SW480 (cell line): ENCODE data around the gene CBFA2T3.

ENCODE experiments used
- DNase-seq: peaks from one replicate; pipeline ENCODE4 v3.0.0-alpha.2; 2016; ENCODE audit warnings: low spot score

CBFA2T3 gene

DNA sequence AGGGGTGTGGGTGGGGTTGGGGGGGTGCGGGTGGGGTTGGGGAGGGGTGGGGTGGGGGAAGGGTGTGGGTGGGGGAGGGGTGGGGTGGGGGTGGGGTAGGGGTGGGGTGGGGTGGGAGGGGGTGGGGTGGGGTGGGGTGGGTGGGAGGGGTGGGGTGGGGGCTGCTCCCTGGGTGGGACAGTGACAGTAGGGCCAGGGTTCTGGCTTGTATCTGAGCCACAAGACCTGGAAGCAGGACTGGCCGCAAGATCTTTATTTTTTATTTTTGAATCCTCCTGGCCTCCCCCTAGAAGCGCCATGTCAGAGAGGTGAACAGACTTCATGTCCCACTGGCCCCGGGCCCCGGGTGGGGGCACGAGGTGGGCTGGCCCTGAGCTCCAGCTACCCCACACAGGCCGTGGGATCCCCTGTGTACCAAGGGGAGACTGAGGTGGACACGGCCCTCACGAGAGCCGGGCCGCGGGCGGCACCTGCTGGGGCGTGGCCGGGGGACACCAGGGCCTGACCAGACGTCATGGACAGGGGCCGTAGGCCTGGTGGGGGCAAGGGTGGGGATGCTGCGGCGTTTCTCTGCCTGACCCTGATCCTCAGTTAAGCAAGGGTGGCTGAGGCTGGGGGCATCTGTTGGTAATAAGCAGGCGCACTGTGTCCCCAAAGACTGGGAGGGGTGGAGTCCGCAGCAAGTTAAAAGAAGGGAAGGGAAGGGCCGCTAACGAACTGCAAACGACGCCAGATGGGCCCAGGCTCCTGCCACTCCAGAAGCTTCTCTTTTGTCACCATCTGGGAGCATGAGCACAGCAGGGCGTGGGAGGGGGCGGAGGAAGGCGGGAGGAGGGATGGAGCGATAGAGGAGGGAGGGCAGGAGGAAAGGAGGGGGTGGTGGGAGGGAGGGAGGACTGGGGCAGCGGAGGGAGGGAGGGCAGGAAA lies 88.3 kb downstream of the CBFA2T3 start:
- DNase-seq = no peak

DNA sequence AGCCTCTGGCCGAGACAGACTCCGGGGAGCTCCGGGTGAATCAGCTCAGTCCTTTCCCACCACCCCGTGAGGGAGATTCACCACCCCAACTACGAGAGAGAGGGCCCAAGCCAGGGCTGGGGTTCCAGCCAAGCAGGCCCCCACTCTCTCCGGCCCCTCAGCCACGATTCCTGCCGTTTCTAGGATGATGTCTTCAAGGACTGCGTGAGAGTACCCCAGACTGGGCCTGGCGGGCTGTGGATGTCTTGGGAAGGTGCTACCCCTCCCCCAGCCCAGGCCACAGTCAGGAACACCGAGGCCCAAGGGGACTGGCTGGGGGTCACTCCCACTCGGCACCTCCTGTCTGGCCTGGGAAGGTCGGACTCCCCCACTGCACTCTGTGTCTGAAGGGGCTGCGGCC lies 89.0 kb downstream of the CBFA2T3 start:
- DNase-seq = no peak

DNA sequence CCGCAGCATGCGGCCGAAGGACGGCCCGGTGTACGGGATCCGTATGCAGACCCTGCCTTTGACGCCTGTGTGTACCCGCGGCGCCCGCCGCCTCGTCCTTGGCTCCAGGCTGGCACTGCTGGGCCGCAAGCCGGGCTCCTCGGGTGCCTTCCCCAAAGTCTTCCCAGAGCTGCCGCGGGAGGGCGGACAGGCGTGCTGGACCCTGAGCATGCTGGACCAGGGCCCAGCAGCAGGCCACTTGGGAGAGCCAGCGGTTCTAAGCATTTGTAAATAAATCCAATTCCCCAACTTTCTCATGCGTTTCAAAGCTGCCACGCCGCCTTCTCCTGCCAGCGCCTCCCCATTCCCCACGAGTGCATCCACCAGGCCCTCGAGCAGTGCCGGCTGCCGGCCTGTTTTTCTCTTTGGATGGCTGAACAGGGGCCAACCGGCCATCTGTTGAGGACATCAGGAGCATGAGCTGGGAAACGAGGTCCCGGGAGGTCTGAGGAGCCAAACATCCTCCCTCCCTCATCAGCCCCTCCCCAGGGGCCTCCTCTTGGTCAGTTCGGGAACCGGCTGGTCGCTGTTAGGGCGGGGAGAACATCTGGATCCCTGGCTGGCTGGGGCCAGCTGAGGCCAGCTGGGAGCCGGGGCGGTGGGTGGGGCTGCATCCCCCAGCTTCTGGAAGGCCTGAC lies 90.0 kb downstream of the CBFA2T3 start:
- DNase-seq = no peak

DNA sequence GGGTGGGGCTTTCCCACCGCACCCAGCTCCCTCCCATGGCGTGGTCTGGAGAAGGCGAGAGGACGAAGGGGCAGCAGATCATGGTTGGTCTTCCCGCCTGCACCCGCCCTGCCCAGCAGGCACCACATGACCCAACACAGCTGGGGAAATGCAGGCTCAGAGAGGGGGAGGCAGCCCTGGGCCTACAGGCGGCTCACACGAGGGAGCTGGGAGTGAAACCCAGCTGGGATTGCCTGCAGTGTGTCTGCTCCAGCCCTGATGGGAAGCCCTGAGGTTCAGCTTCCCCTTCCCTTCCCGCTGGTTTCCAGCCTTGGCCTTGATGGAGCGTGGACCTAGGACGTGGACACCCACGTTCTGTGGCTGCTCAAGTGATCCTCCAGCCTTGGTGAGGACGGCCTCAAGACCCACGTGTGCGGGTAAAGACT lies 90.6 kb downstream of the CBFA2T3 start:
- DNase-seq = no peak

DNA sequence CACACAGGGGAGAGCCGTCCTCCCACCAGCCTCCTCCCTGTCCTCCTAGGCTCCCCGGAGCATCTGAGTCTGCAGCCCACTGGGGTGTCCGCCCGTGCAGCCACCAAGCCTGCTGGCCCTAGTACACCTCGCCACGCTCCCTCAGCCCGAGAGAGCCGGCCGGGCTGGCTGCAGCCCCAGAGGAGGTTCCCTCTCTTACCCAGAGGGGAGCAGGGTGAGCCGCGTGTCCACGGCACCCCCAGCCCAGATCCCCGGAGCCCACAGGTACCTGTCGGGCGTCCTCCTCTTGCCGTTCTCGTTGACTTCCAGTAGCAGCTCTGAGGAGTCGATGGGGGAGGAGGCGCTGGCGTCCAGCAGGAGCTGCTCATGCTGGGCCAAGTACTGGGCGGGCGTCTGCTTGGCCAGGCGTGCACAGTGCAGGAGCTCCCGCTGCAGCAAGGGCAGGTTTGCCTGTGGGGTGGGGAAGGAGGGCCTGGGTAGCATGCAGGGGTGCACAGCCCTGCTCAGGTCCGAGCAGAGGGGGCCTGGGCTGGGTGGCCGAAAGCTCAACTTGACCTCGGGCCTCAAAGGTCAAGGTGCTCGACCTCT lies 91.2 kb downstream of the CBFA2T3 start:
- no peak for DNase-seq

DNA sequence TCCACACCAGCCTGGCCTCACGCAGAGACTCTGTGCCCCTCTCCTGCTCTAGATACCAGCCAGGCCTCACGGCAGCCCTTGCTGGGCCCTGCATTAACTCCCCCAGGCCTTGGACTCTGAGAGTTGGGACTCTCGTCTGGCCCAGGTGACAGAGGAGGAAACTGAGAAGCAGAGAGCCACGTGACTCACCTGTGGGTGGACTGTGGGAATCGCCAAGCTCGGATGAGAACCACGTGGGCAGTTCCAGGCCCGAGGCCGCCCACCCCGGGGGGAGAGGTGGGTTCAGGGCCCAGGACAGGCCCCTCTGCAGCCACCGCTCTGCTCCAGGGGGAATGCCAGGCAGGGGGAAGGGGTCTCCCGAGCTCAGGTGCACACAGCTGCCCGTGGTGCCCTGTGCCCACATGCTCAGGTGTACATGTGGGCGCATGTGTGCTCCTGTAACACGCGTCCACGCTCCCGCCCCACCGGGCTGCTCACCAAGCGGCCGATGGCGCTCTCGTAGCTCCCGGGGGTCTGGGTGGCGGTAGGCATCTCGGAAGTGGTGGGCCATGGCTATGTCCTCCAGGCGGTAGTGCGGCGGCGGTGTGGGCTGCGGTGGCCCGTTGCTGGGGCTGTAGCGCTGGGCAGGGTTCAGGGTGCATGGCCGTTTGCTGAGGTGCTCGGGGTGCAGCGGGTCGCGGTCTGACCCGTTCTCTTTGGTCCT lies 92.3 kb downstream of the CBFA2T3 start:
- DNase-seq = no peak

DNA sequence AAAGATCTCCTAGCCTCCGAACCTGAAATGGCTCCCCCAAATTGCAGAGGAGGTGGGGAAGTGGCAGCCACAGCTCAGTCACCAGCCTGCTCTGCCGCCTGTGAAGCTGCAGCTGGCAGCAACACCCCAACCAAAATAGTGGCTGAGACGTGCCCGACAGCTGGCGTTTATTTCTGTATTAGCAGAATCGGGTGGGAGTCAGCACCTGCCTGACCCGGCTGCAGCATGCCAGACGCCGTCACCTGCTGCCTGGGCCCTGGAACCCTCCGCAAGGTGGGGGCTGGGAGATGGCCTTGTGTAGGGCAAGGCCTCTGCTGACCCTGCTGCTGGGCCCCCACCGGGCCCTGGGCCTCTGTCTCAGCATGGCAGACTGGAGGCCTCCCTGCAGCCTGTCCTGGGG lies 93.1 kb downstream of the CBFA2T3 start:
- DNase-seq = no peak

DNA sequence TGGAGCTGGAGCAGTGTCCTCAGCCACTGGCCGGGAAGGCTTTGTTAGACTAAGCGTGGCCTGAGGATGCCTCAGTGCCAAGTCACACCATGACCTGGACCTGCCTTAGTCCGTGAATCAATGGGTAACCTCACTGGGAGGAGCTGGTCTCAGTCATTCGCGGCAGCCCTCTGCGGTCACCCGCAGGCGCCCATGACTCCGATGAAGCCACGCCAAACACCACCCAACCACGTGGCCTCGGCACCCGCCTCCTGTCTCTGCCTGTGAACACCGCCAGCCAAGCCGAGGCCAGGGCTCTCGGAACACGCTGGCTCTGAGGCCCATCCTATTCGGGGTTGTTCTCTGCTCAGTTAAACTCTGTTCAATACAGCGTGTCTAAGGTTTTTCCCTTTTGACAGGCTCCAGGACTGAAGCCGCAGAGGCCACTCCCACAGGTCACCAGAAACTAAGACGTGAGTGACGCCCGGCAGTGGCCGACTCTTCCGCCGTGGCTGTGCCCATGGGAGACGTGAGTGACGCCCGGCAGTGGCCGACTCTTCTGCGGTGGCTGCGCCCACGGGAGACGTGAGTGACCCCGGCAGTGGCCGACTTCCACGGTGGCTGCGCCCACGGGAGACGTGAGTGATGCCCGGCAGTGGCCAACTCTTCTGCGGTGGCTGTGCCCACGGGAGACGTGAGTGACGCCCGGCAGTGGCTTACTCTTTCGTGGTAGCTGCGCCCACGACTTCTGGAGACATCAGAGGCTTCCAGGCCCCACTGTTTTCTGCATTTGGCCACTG lies 93.7 kb downstream of the CBFA2T3 start:
- peak; percentile 75 for DNase-seq

DNA sequence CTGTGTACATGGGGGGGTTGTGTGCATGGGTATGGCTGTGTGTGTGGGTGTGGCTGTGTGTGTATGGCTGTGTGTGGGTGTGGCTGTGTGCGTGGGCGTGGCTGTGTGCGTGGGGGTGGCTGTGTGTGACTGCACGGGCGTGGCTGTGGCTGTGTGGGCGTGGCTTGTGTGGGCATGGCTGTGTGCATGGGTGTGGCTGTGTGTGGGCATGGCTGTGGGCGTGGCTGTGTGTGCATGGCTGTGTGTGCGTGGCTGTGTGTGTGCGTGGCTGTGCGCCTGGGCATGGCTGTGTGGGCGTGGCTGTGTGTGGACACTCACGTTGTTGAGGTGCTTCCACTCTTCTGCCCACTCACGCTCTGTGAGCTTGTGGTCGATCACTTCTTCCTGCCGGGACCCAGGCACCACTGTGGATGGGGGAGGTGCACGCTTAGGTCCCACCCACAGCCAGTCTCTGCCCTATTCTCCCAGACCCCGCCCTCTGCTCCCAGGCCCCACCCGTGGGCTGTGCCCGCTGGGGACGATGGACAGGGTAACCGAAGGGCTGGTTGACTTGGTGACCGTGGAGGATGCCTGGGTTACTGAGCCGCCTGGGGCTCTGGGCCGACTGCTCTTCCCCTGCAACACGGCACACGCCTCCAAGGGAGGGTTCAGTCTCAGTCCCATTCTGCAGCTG lies 94.5 kb downstream of the CBFA2T3 start:
- DNase-seq = peak; percentile 65

DNA sequence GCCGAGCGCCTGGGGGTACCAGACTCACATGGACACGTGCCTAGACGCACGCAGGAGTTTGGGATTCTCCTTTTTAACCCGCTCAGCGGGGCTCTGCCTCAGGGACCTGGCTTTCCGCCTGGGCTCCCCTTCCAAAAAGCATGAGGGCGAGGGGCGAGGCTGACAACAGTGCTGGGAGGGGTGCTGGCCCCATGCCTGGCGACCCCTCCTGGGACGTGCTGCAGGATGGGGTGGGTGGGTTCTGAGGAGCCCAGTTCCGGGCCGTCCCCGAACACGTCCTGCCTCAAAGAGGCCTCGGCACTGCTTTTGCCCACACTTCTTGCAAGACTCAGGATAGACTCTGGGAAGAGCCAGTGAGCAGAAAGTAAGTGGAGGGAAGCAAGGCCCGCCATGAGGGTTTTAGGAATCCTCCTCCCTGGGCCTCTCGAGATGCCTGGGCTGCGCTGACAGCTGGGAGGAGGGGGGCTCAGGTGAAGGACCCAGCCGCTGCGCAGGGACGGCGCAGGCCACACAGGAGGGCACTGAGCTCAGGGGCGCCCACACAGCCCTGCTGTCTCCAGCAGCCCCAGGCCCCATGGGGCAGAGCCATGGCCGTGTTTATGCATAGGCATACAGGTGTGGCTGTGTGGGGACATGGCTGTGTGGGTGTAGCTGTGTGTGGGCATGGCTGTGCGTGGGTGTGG lies 95.2 kb downstream of the CBFA2T3 start:
- no peak for DNase-seq

DNA sequence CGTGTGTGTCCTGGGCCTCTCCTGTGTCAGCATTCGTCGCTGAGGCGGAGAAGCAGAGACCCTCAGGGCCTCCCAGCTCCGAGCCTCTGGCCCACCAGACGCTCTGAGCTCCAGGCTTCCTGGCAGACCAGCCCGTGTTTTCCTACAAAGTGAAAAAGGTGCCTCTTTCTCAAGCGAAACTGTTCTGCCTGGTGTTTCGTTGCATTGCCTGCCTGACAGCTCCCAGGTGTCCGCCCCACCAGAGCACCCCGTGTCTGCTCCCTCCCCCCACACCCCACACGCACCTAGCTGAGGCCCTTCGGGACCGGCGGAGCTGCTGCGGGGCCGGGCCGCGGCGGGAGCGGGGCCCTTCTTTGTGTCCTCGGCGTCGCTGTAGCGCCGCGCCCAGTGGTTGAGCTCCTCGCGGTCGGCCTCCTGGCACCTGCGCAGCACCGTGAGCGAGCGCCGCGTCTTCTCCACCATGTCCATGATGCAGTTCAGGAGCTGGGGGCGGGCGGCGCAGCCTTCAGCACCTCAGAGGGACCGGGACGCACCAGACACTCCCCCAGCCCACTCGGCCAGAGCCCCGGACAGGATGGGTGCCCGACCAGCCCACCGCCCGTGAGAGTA lies 95.9 kb downstream of the CBFA2T3 start:
- peak; percentile 11 for DNase-seq

DNA sequence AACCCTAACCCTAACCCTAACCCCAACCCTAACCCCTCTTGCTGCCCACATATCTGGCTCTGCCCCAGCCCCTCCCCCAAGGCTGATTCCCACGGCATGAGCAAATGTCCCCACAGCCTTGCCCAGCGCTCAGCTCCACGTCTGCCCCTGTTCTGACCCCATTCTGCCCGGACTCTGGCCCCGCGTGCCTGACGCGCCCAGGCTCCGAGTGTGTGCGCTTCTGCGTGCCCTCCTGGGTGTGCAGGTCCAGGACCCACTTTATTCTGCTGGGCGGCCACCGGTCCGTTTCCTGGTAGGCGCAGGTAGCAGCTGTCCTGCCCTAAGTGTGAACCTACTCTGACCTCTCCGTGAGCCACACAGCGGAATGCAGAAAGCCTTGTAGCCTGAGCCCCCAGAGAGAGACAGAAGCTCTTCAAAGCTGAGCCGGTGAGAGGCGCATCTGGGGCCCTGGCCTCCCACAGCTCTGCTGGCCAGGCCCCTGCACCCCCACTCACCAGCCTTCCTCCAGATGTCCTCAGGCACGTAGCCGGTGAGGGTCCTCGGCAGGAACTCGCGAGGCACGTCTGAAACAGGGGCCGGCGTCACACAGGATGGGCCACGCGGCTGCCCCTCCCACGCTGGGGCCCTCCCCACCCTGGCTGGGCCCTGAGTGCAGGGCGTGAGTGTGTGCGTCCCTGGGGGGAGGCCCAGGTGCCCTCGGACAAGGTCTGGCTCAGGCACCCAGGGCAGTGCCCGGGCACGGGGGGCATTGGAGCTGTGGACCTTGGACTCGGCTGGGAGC lies 96.6 kb downstream of the CBFA2T3 start:
- DNase-seq = no peak

DNA sequence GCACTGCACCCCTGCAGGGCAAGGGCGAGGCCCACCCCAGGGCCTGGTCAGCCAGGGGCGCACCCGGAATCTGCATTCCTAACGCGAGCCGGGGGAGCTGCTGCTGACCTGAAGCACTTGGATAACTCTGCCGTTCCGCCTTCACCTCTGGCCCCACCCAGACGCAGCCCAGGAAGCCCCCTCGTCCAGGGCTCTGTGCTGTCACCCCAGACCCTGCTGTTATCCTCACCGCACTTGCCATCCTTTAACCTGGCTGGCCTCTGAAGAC lies 97.3 kb downstream of the CBFA2T3 start:
- no peak for DNase-seq

DNA sequence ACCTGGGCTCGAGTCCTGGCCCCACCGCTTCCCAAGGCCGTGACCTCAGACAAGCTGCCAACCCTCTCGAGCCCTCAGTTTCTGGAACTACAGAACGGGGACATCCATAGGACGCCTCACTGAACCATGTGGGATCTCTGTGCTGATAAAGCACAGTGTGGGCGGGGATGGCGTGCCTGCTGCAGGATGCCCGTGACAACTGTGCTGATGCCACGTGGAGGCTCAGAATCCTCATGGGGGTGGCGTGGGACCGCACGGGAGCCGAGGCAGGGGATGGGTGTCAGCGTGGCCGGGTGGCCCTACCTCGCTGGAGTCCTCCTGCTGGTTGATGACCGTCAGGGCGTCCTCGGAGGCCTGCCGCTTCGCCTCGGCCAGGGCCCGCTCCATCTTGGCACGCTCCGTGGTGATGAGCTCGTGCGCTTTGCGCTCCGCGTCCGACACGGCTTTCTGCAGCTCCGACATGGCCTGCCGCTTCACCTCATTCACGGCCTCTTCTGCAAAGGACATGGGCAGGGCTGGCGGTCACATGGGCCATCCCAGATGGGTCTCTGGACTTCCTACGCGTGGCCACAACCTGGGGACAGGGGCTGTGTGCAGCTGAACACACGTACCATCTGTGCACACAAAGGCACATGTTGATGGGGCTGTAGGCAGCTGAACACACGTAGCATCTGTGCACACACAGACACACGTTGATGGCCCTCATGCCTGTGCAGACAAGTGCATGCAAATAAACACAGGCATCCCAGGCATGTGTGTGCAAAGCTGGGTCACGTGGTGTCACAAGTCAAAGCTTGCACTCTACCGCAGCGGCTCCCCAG lies 97.8 kb downstream of the CBFA2T3 start:
- DNase-seq = no peak

DNA sequence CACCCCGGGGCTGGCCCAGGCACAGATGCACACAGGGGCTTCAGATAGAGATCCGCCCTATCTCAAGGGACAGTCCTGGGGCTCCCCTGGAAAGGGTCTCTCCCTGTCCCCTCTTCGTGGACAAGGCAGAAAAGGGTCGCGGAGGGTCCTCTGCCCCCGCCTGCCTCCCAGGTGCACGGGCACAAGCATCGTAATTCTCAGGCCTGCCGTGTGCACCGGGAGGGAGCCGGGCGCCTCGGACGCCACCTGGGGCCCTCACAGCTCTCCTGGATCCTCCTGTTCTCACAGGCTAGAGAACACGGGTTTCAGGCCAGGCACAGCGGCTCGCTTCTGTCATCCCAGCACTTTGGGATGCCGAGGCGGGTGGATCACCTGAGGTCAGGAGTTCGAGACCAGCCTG lies 98.7 kb downstream of the CBFA2T3 start:
- DNase-seq = no peak

DNA sequence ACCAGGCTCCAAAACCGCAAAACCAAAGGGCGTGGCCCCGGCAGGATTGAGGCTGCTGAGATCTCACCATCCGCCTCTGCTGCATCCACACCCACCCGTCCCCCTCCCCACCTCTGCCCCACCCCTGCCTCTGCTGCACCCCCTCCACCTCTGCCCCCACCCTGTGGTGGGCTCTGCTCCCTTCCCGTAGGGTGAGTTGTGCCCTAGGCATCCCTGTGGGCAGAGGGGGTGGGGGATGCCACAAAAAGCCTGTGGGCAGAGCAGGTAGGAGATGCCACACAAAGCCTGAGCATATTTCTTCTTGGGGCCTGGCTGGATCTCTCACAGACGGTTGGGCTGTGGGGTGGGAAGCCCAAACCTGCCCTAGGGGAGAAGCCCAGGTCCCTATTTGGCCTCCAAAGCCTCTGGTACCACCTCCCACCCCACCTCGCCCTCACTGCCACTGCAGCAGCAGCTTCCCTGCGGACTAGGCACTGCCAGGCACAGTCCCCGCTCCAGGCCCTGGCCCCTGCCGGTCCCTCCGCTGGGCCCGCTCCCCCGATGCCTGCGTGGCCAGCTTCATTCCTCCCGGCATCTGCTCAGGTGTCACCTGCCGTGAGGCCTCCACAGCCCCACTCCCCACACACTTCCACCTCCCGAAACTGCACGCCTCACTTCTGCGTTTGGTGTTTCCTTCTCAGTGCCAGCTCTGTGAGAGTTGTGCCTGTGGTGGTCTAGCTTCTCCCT lies 99.3 kb downstream of the CBFA2T3 start:
- peak; percentile 11 for DNase-seq

DNA sequence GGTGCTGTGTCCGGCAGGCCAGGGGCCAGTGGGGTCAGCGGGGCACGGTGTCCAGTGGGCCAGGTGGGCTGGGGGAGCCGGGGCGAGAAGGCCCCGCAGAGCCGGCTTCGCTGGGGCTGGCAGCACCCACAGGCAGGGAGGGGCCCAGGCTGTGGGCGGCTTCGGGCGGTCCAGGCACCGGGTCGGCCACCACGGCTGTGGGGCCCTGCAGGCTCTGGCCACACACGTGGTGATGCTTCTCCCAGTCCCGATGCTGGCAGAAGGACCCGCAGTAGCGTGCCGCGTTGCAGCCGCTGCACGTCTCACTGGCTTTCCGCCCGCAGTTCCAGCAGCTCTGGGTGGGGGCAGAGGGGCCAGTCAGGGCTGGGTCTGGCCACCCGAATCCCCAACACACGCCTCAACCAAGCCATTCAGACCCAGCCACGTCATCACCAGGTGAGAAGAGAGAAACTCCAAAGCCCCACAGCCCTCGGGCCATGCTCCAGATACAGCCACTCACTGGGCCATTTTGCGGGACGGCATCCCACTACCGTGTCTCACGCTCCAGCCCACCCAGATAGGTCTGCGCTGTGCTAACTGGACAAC lies 100.0 kb downstream of the CBFA2T3 start:
- DNase-seq = peak; percentile 43
